ENCODE measurements around the gene MEGF8.

- no peak for TF ChIP-seq GATA3 (IDR thresholded peaks at IDR 0.05; ENCODE audit: low read depth, low read length)
- TF ChIP-seq GATA2 (IDR thresholded peaks at IDR 0.05; ENCODE audit: low read depth, low read length), result no peak
These were observed 77.1 kb downstream of the MEGF8 start for GRCh38 chr19:42402376-42403116.

All from SH-SY5Y (cell line).